HEK293T (cell line): ENCODE results near the gene SIRPA.

ENCODE experiments used
- BHLHE40 ChIP-seq: fragments of 450-650 bp; IDR thresholded peaks from 2 replicates; pipeline ENCODE4 v1.6.1; 2016; ENCODE audit warnings: mild to moderate bottlenecking, moderate library complexity, borderline replicate concordance
- FOXM1 ChIP-seq: fragments of 450-650 bp; IDR thresholded peaks from 2 replicates; pipeline ENCODE4 v1.6.1; 2017; ENCODE audit warnings: mild to moderate bottlenecking, borderline replicate concordance
- SP1 ChIP-seq: fragments of 450-650 bp; IDR thresholded peaks from 2 replicates; pipeline ENCODE4 v1.6.1; 2017
- TARDBP ChIP-seq: fragments of 450-650 bp; IDR thresholded peaks from 2 replicates; pipeline ENCODE4 v1.6.1; 2016

- TF ChIP-seq SP1 (no peak), BHLHE40 (no peak), FOXM1 (no peak), TARDBP (no peak)
Observed at GRCh38 chr20:1897541-1897940, 2.3 kb downstream of the SIRPA start.
